ENCODE data around the gene COBLL1.

COBLL1 gene

DNA sequence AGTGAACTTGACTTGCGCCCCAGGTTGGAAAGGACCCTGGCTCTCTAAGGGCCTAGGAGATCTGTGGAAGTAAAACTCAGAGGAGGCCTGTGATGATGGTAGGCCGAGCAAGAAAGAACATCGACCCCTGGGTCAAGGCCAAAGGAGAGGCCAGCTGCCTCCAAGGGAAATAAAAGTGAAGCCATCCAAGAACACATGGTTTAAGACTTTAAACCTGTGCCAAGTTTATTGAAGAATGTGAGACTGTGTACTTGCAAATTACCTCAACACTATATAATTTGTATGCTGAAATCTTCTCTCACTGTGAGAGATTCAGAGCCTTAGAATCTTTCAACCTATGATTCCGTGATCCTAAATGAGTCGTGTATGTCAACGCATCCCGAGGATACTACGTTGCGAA is 40.7 kb upstream of the COBLL1 start:
- TF ChIP-seq TAF1 (IDR thresholded peaks at IDR 0.05; ENCODE audit: borderline replicate concordance, insufficient read depth, low read length) (no peak), FOXP2 (optimal IDR thresholded peaks at IDR 0.05; ENCODE audit: borderline replicate concordance, extremely low read depth, extremely low read length, insufficient read depth) (no peak), POLR2AphosphoS5 (IDR thresholded peaks at IDR 0.05; ENCODE audit: low read depth, low read length) (no peak), REST (IDR thresholded peaks at IDR 0.05; ENCODE audit: insufficient read depth in 1 of 2, low read depth in 2 of 2, low read length in 2 of 2) (no peak), SIN3A (IDR thresholded peaks at IDR 0.05; ENCODE audit: borderline replicate concordance, insufficient read depth, low read length) (no peak)

- no peak for TF ChIP-seq SIN3A (IDR thresholded peaks at IDR 0.05; ENCODE audit: borderline replicate concordance, insufficient read depth, low read length)
- TF ChIP-seq TAF1 (IDR thresholded peaks at IDR 0.05; ENCODE audit: borderline replicate concordance, insufficient read depth, low read length): no peak
- no peak for TF ChIP-seq FOXP2 (optimal IDR thresholded peaks at IDR 0.05; ENCODE audit: borderline replicate concordance, extremely low read depth, extremely low read length, insufficient read depth)
- TF ChIP-seq REST (IDR thresholded peaks at IDR 0.05; ENCODE audit: insufficient read depth in 1 of 2, low read depth in 2 of 2, low read length in 2 of 2): no peak
- TF ChIP-seq POLR2AphosphoS5 (IDR thresholded peaks at IDR 0.05; ENCODE audit: low read depth, low read length): no peak
These were observed 39.9 kb upstream of the COBLL1 start for GRCh38 chr2:164881524-164881923.

- no peak for TF ChIP-seq POLR2AphosphoS5 (IDR thresholded peaks at IDR 0.05; ENCODE audit: low read depth, low read length)
These were observed 38.4 kb upstream of the COBLL1 start for GRCh38 chr2:164879901-164880535.

GRCh38 chr2:164877927-164878326 is 36.3 kb upstream of the COBLL1 start:
- TF ChIP-seq SIN3A (IDR thresholded peaks at IDR 0.05; ENCODE audit: borderline replicate concordance, insufficient read depth, low read length) (no peak), TAF1 (IDR thresholded peaks at IDR 0.05; ENCODE audit: borderline replicate concordance, insufficient read depth, low read length) (no peak), FOXP2 (optimal IDR thresholded peaks at IDR 0.05; ENCODE audit: borderline replicate concordance, extremely low read depth, extremely low read length, insufficient read depth) (no peak), REST (IDR thresholded peaks at IDR 0.05; ENCODE audit: insufficient read depth in 1 of 2, low read depth in 2 of 2, low read length in 2 of 2) (no peak), POLR2AphosphoS5 (IDR thresholded peaks at IDR 0.05; ENCODE audit: low read depth, low read length) (no peak)

DNA sequence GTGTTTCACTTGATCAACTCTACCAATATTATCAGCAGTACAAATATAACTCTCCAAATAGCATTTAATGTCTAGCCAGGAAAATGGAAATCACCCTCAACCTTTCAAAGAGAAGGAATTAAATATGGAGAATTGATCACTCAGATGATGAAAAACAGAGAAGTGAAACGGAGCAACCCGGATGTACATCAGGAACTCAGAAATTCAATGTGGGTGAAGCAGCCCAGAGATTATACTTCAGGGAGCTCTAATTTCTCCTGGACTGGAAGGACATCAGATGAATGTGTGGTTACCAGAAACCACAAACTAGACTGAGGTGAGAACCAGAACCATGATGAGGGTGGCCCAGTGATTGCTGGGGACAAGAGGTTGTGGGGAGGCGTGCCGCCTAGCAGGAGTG is 35.5 kb upstream of the COBLL1 start:
- TF ChIP-seq SIN3A (IDR thresholded peaks at IDR 0.05; ENCODE audit: borderline replicate concordance, insufficient read depth, low read length) (no peak), POLR2AphosphoS5 (IDR thresholded peaks at IDR 0.05; ENCODE audit: low read depth, low read length) (no peak), REST (IDR thresholded peaks at IDR 0.05; ENCODE audit: insufficient read depth in 1 of 2, low read depth in 2 of 2, low read length in 2 of 2) (no peak), FOXP2 (optimal IDR thresholded peaks at IDR 0.05; ENCODE audit: borderline replicate concordance, extremely low read depth, extremely low read length, insufficient read depth) (no peak)
